Measurements from ENCODE around the gene AMH.
A peak's percentile ranks its signal among the peaks of the same experiment; 100 is the strongest.

DNA sequence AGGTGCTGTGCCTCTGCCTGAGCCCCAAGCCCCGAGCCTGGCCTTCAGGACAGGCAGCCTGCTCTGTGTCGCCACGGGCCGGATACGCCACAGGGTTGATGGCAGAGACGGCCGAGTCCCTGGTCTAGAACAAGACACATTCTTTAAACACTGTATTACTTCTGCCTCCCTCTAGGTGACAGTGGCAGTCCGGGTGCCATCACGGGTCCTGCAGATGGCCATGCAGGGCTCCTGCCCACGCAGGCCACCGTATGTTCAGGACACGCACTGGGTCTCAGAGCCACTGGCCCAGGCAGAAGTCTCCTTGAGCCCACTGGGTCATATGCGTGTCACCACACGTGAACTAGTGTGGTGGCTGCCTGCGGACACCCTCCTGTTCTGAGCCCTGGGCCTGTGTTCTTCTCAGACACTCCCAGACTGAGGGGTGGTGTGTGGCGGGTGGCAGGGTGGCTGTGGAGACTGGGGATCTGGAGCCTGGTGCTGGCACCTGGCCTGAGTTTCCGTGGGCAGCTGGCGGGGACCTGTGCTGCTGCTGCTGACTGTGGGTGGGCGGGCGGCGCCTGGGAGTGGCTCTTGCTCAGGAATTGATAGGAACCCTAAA, 17.4 kb upstream of the AMH start:
- no peak for TF ChIP-seq POLR2A (IDR thresholded peaks at IDR 0.05)
- peak; percentile 17 to 68 (median 30) for TF ChIP-seq POLR2AphosphoS5 (IDR thresholded peaks at IDR 0.05)

All from spleen (tissue), 3 donors.